Neural crest cell (in vitro differentiated cells): ENCODE results near the gene CAMSAP2. TPM values are rescaled to one million over a fixed set of nuclear protein-coding genes. Genes with fewer than 3 reads are reported as not detected.

Experiments
- DNase-seq: peaks from one replicate; pipeline ENCODE4 v3.0.0; 2021; ENCODE audit warnings: low read depth, mixed read lengths, low spot score
- H3K27ac Mint-ChIP-seq: one replicate; pipeline ENCODE4 v1.8.0; 2021; ENCODE audit warnings: mild to moderate bottlenecking, mixed read lengths; ENCODE audit not compliant: unreplicated experiment
- H3K27me3 Mint-ChIP-seq: 2 replicates; pipeline ENCODE4 v1.8.0; 2021; ENCODE audit warnings: low read depth, mild to moderate bottlenecking, mixed read lengths
- H3K36me3 Mint-ChIP-seq: 2 replicates; pipeline ENCODE4 v1.8.0; 2021; ENCODE audit warnings: low read depth, mild to moderate bottlenecking, mixed read lengths
- H3K4me1 Mint-ChIP-seq: 2 replicates; pipeline ENCODE4 v1.8.0; 2021; ENCODE audit warnings: mixed read lengths
- H3K4me3 Mint-ChIP-seq: one replicate; pipeline ENCODE4 v1.8.0; 2021; ENCODE audit warnings: mild to moderate bottlenecking, mixed read lengths
- H3K9me3 Mint-ChIP-seq: 2 replicates; pipeline ENCODE4 v1.8.0; 2021; ENCODE audit warnings: mixed read lengths
- total RNA-seq: library from RNA; stranded (reverse); gene quantifications from 2 replicates; pipeline ENCODE4 v1.2.1, GENCODE V29; 2021
- TF ChIP-seq, protein P1 (sequence below): fragments of 200-600 bp; sonication (generic); conservative IDR thresholded peaks from 2 replicates; pipeline ENCODE4 v1.5.0; 2021; ENCODE audit warnings: antibody characterized with exemption, mild to moderate bottlenecking

The CAMSAP2 gene
- total RNA-seq, 1 donor from 2014 or later: 40.3 TPM

DNA sequence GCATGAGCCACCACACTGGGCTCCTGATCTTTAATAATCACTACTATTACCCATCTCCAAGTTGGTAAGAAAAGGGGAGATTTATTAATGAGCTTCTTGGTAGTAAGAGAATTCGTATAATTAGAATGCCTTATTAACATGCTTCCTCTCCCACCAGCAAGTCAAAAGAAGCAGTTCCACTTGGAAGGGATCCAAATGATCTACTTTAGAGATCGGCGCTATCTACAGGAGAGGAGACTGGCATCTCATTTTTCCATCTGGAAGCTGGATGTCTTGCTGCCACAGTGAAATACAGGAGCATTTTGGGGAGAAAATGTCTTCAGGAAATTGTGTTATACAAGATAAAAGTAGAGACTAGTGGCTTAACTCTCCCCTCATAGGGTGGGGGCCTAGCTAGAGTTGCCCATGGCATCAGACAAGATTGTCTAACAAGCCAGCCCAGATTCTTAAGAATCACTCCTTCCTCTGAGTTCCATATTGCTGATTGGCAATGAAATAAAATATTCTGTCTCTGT lies 33.6 kb upstream of the CAMSAP2 start:
- Mint-ChIP-seq H3K36me3 (no peaks in the 10 kb centered on the region), H3K27me3 (no peaks in the 10 kb centered on the region), H3K4me3 (no peak overlapping the region), H3K27ac (no peak overlapping the region), H3K4me1 (peaks cover under 1% of the 10 kb centered on the region), H3K9me3 (no peaks in the 10 kb centered on the region)
- TF ChIP-seq, protein P1, sequence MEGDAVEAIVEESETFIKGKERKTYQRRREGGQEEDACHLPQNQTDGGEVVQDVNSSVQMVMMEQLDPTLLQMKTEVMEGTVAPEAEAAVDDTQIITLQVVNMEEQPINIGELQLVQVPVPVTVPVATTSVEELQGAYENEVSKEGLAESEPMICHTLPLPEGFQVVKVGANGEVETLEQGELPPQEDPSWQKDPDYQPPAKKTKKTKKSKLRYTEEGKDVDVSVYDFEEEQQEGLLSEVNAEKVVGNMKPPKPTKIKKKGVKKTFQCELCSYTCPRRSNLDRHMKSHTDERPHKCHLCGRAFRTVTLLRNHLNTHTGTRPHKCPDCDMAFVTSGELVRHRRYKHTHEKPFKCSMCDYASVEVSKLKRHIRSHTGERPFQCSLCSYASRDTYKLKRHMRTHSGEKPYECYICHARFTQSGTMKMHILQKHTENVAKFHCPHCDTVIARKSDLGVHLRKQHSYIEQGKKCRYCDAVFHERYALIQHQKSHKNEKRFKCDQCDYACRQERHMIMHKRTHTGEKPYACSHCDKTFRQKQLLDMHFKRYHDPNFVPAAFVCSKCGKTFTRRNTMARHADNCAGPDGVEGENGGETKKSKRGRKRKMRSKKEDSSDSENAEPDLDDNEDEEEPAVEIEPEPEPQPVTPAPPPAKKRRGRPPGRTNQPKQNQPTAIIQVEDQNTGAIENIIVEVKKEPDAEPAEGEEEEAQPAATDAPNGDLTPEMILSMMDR: no peak
- DNase-seq: no peak

DNA sequence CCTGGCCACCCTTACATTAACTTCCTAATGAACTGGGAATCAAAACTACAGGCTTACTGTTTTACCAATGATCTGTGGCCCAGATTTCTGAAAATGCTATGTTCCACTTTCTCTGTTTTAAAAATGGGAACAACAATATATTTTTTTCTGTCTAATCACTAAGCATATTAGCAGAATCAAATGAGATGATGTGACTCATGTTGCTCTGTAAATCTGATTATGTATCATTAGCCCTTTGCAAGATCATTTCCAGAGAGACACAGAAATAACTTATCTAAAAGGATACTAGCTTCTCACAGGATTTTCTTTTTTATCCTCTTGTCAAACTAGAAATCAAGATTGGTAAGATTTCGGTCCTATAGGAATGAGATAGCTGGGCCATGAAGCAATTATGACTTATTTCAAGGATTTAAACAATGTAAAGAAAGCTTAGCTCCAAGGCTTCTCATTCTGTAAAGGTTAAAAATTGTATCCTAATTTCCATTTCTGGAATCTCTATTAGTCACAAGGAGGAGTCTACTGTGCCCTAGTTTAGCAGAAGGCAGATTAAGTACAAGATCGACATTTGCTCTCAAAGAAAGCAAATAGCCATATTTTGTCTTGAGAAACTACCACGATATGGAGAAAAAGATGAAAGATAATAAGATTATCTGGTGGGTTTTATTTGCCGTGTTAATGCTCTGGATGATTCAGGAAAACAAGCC lies 32.4 kb upstream of the CAMSAP2 start:
- Mint-ChIP-seq H3K27me3 (no peaks in the 10 kb centered on the region), H3K27ac (no peak overlapping the region), H3K9me3 (no peaks in the 10 kb centered on the region), H3K4me1 (peaks cover 6% of the 10 kb centered on the region), H3K36me3 (no peaks in the 10 kb centered on the region), H3K4me3 (no peak overlapping the region)
- TF ChIP-seq, protein P1: no peak
- no peak for DNase-seq

DNA sequence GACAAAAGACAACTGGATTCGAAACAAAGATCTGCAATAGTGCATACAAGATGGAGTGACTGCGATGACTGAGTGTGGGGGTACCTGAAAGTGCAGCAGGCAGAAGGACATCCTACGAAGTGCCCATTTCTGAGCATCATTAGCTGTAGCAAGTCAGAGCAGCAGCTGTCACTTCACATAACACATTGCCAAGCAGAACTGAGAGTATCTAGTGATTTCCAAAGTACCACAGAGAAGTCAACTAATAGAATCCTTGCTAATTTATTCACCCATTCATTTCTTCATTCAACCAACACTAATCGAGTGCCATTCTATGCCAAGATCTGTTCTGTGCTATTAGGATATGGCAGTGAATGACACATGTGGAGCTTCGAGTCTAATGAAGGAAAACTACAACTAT lies 31.6 kb upstream of the CAMSAP2 start:
- Mint-ChIP-seq H3K27me3 (no peaks in the 10 kb centered on the region), H3K27ac (no peak overlapping the region), H3K9me3 (no peaks in the 10 kb centered on the region), H3K36me3 (no peaks in the 10 kb centered on the region), H3K4me3 (no peak overlapping the region), H3K4me1 (peaks cover 6% of the 10 kb centered on the region)
- TF ChIP-seq, protein P1: no peak
- DNase-seq: no peak

DNA sequence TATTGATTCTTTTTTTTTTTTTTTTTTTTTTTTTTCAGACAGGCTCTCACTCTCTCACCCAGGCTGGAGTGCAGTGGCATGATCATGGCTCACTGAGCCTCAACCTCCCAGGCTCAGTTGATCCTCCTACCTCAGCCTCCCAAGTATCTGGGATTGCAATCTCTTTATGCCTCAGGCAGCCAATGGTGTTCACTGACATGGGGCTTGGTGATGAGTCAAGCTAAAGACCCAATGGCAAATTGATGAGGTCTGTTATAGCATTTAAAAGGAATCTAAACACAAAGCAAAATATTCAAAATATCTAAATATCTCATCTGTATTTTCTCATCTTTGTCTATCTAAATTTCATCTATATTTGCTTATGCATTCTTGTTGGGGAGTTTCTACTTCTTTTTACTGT lies 30.5 kb upstream of the CAMSAP2 start:
- H3K9me3 Mint-ChIP-seq: no peaks in the 10 kb centered on the region
- DNase-seq: no peak
- peaks cover 6% of the 10 kb centered on the region for H3K4me1 Mint-ChIP-seq
- no peak overlapping the region for H3K27ac Mint-ChIP-seq
- TF ChIP-seq, protein P1: no peak
- H3K4me3 Mint-ChIP-seq: no peak overlapping the region
- H3K27me3 Mint-ChIP-seq: no peaks in the 10 kb centered on the region
- no peaks in the 10 kb centered on the region for H3K36me3 Mint-ChIP-seq

DNA sequence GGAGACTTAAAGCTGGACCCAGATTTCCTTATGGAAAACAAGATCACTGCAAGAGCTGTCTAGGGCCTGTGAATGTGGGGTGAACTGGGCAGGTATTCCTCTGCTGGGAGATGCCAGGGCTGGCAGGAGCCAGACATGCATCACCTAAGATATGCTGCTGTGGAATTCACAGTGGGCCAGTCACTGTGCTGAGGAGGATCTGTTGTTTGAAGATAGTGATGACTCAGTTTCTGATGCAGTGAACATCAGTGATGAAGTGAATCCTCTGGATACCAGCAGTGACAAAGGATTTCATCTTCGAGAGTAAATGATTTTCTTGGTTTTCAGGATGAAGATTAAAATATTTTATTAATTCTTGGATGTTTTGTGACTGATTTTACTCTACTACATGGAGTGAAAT lies 29.9 kb upstream of the CAMSAP2 start:
- no peak for DNase-seq
- Mint-ChIP-seq H3K36me3 (no peaks in the 10 kb centered on the region), H3K27me3 (no peaks in the 10 kb centered on the region), H3K4me1 (peaks cover 6% of the 10 kb centered on the region), H3K4me3 (no peak overlapping the region), H3K9me3 (no peaks in the 10 kb centered on the region), H3K27ac (no peak overlapping the region)
- TF ChIP-seq, protein P1: no peak
